K562 (cell line): ENCODE measurements around the gene PVALEF. TPM values are rescaled to one million over a fixed set of nuclear protein-coding genes. Genes with fewer than 3 reads are reported as not detected.
"Not testable (repeated sequence)": the region's sequence is repeated elsewhere in the genome, so short reads cannot be mapped to it uniquely, and the experiment has no call there.

Experiments used
- ATAC-seq: fragments of 200-7000 bp; cut with Tn5 transposase; 3 replicates; pipeline ENCODE4 v1.9.1; 2020; ENCODE audit warnings: moderate library complexity
- BruUV-seq: library from RNA; stranded (reverse); fragments of 400-500 nt; replicated peaks from 2 replicates; lab custom pipeline; 2021; lab: Mats Ljungman, UMichigan
- CTCF ChIA-PET: fragments of 300-600 bp; formaldehyde crosslinking; extraction: SDS; loops from one replicate; lab custom pipeline; 2021; ENCODE audit warnings: low intra/inter-chr PET ratio; lab: Yijun Ruan, JAX
- POLR2A ChIA-PET: fragments of 300-600, 350-650 bp; sonication (Branson Sonifier 250); formaldehyde crosslinking; extraction: SDS; loops from one replicate; lab custom pipeline; 2021; ENCODE audit warnings: antibody characterized with exemption, inconsistent platforms; lab: Yijun Ruan, JAX
- DNase-seq, 4 experiments: peaks; one replicate each; pipeline versions ENCODE4 v3.0.0 to v3.0.0-alpha.2; 2011 to 2018; ENCODE audit warnings: low spot score in 3 of 4, mixed read lengths in 3 of 4; ENCODE audit errors: extremely low read depth in 1 of 4
- FAIRE-seq: peaks from 2 replicates; lab custom pipeline; 2011; peaks lifted over from hg19 to GRCh38; lab: Jason Lieb, UNC
- H2AFZ ChIP-seq: 2 replicates; pipeline ENCODE4 v1.6.0; 2011; ENCODE audit warnings: low read depth, low read length, control low read depth, inconsistent platforms
- H3K27ac ChIP-seq: fragments of 200-600 bp; 3 replicates; pipeline ENCODE4 v1.8.0; 2011; ENCODE audit warnings: low read depth, mild to moderate bottlenecking, control low read depth, inconsistent platforms, low read length, moderate library complexity, mixed read lengths; ENCODE audit errors: extremely low read depth
- H3K27me3 ChIP-seq, 2 experiments: fragments of 300-600 bp in 1 of 2; 2 replicates in 1 of 2; 3 replicates in 1 of 2; pipeline versions ENCODE4 v1.6.0 to v1.8.0; 2011; ENCODE audit warnings: inconsistent platforms in 2 of 2, low read length in 2 of 2, mild to moderate bottlenecking in 1 of 2, mixed read lengths in 1 of 2, moderate library complexity in 1 of 2; ENCODE audit not compliant: control insufficient read depth in 2 of 2, insufficient read depth in 2 of 2
- H3K36me3 ChIP-seq: fragments of 300-600 bp; 3 replicates; pipeline ENCODE4 v1.8.0; 2011; ENCODE audit warnings: mild to moderate bottlenecking, low read length, inconsistent platforms; ENCODE audit not compliant: control insufficient read depth, insufficient read depth
- H3K4me1 ChIP-seq, 2 experiments: fragments of 200-600 bp in 1 of 2; replicated peaks in 1 of 2; 2 replicates in 1 of 2; 3 replicates in 1 of 2; pipeline versions ENCODE4 v1.5.1 to v1.8.0; 2011; ENCODE audit warnings: inconsistent platforms in 2 of 2, low read length in 2 of 2, mild to moderate bottlenecking in 1 of 2, mixed read lengths in 1 of 2, moderate library complexity in 1 of 2; ENCODE audit not compliant: control insufficient read depth in 2 of 2, insufficient read depth in 2 of 2
- H3K4me2 ChIP-seq: 2 replicates; pipeline ENCODE4 v1.6.1; 2011; ENCODE audit warnings: low read length, control low read depth, inconsistent platforms, mixed read lengths; ENCODE audit not compliant: insufficient read depth
- H3K4me3 ChIP-seq: fragments of 200-600 bp; sonication (generic), shearing (Covaris generic); 2 replicates; pipeline ENCODE4 v1.5.1; 2016; ENCODE audit warnings: control low read depth, inconsistent platforms
- H3K79me2 ChIP-seq: fragments of 200-600 bp; 3 replicates; pipeline ENCODE4 v1.8.0; 2011; ENCODE audit warnings: low read length, inconsistent platforms; ENCODE audit not compliant: control insufficient read depth, insufficient read depth
- H3K9ac ChIP-seq, 2 experiments: 2 replicates each; pipeline versions ENCODE4 v1.6.0 to v1.6.1; 2011; ENCODE audit warnings: low read depth in 2 of 2, low read length in 2 of 2, control low read depth in 1 of 2, inconsistent platforms in 1 of 2, mild to moderate bottlenecking in 1 of 2, mixed read lengths in 1 of 2; ENCODE audit not compliant: insufficient read depth in 1 of 2
- H3K9me1 ChIP-seq: one replicate; pipeline ENCODE4 v1.6.0; 2011; ENCODE audit warnings: inconsistent platforms, mild to moderate bottlenecking, low read length, moderate library complexity; ENCODE audit not compliant: control insufficient read depth, insufficient read depth
- H3K9me3 ChIP-seq: replicated peaks from 2 replicates; pipeline ENCODE4 v1.5.1; 2011; ENCODE audit warnings: low read depth, low read length, inconsistent platforms; ENCODE audit not compliant: control insufficient read depth, insufficient read depth
- H4K20me1 ChIP-seq: replicated peaks from 2 replicates; pipeline ENCODE4 v1.6.1; 2011; ENCODE audit warnings: low read length, inconsistent platforms, mixed read lengths; ENCODE audit not compliant: control insufficient read depth, insufficient read depth
- BRF1 ChIP-seq: IDR thresholded peaks from 3 replicates; pipeline ENCODE4 v1.6.1; 2011; ENCODE audit warnings: borderline replicate concordance, mild to moderate bottlenecking; ENCODE audit not compliant: insufficient read length; ENCODE audit errors: extremely low read depth
- DIDO1 ChIP-seq: fragments of 450-650 bp; IDR thresholded peaks from 2 replicates; pipeline ENCODE4 v1.6.1; 2016; ENCODE audit warnings: low read depth, missing biosample characterization, missing genetic modification characterization
- EGR1 ChIP-seq: fragments of 450-650 bp; conservative IDR thresholded peaks from 2 replicates; pipeline ENCODE4 v1.6.1; 2017; ENCODE audit warnings: mild to moderate bottlenecking
- PML ChIP-seq: IDR thresholded peaks from 2 replicates; pipeline ENCODE4 v1.6.1; 2012; ENCODE audit warnings: low read length, inconsistent platforms
- ZNF165 ChIP-seq: fragments of 250-450 bp; sonication (Bioruptor Pico); IDR thresholded peaks from 2 replicates; pipeline ENCODE4 v1.4.0; 2020; ENCODE audit warnings: borderline replicate concordance
- whole genome bisulfite sequencing: fragments of 100-300 bp; shearing (Covaris generic); methylation state at CpG from one replicate; pipeline ENCODE4 v1.1.6; 2016; ENCODE audit warnings: low coverage, mixed read lengths; ENCODE audit not compliant: insufficient coverage; ENCODE audit errors: missing lambda C conversion rate; 5-methylcytosine and 5-hydroxymethylcytosine counted together
- in situ Hi-C: fragments of 300-500 bp; cut with MboI; formaldehyde crosslinking; loops from 4 replicates; pipeline ENCODE4 v1.15.0; 2018; ENCODE audit warnings: inconsistent platforms, mixed read lengths
- intact Hi-C: fragments of 100-400 bp; cut with micrococcal nuclease; formaldehyde crosslinking; loops from 2 replicates; pipeline ENCODE4 v1.14.2; 2022
- polyA plus RNA-seq, 8 experiments: library from polyadenylated mRNA; depleted of rRNA in 4 of 8; stranded (reverse) in 5 of 8; unstranded in 3 of 8; fragments of >200 nt; fragmentation: Nextera tagmentation in 2 of 8; fragmentation: Illumina TruSeq in 1 of 8; extraction: Ambion mirVana in 2 of 8; extraction: Trizol in 1 of 8; gene quantifications; 2 replicates each; pipeline versions ENCODE4 v1.2.1 to v1.2.3, GENCODE V29; 2011 to 2014; ENCODE audit warnings: inconsistent platforms in 1 of 8, missing spikeins in 1 of 8
- total RNA-seq, 7 experiments: library from RNA; depleted of rRNA in 6 of 7; stranded (reverse); fragments of >200 nt in 6 of 7; fragmentation: Illumina TruSeq in 2 of 7; extraction: Trizol in 2 of 7; gene quantifications; 2 replicates each; pipeline versions ENCODE4 v1.2.1 to v1.2.3, GENCODE V29; 2011 to 2021; ENCODE audit warnings: low replicate concordance in 1 of 7

PVALEF gene
- total and polyA plus RNA-seq, 9 of the 15 experiments (the other 6 are each of a cell fraction or from before 2014, with no cell fraction given), result not detected

GRCh38 chr17:81144423-81144781 is 20.9 kb upstream of the PVALEF start:
- H3K4me2 ChIP-seq, result no peak overlapping the region
- CTCF ChIA-PET, result no interaction called here
- H3K9ac ChIP-seq, result peak overlapping the region in 1 of 2 experiments; percentile 17; a peak in 1 of 4 replicates
- H4K20me1 ChIP-seq, result no peaks in the 10 kb centered on the region
- H3K9me3 ChIP-seq, result no peaks in the 10 kb centered on the region
- H3K79me2 ChIP-seq, result no peaks in the 10 kb centered on the region
- BruUV-seq, result no TSS peak
- TF ChIP-seq DIDO1 (tag) (no peak), BRF1 (no peak), PML (no peak), EGR1 (0 out of 2 replicates have a peak, but pooled peaks have one; percentile 8), ZNF165 (CRISPR knock-in tag) (no peak)
- no peak overlapping the region for H3K4me3 ChIP-seq
- 16% methylated on average over 12 of the region's 14 CpGs for WGBS
- no peak for DNase-seq
- ATAC-seq, result no peak
- POLR2A ChIA-PET, result interaction anchor here (0.6 to 2.8 kb wide), 4 partner anchors 9 to 832 kb away, joined by 3 to 15 read pairs (median 5); no protein-coding TSS in a partner anchor
- H3K4me1 ChIP-seq, result peaks cover 9 to 41% of the 10 kb centered on the region in 2 experiments; a peak in 3 of 5 replicates
- H2AFZ ChIP-seq, result no peak overlapping the region
- FAIRE-seq, result no peak
- H3K27ac ChIP-seq, result no peak overlapping the region
- in situ Hi-C loops (loop anchor here (25.0 kb wide), 1 partner anchor 93 kb away; the partner anchor contains the start of genes NDUFAF8 and TEPSIN), intact Hi-C loops (loop anchor here (5.0 kb wide), 1 partner anchor 83 kb away; no protein-coding TSS in a partner anchor)
- H3K9me1 ChIP-seq, result no peaks in the 10 kb centered on the region
- H3K36me3 ChIP-seq, result no peaks in the 10 kb centered on the region
- peaks cover 9 to 43% of the 10 kb centered on the region in 2 experiments; a peak in 4 of 5 replicates for H3K27me3 ChIP-seq

DNA sequence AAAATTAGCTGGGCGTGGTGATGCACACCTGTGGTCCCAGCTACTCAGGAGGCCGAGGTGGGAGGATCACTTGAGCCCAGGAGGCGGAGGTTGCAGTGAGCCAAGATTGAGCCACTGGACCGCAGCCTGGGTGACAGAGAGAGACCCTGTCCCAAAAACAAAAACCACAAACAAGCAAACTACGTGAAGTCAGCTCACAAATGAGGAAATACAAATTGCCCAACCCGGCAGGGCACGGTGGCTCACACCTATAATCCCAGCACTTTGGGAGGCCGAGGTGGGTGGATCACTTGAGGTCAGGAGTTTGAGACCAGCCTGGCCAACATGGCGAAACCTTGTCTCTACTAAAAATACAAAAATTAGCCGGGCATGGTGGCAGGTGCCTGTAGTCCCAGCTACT is 19.1 kb upstream of the PVALEF start:
- not testable (repeated sequence) for BruUV-seq

More for the DNA sequence above, 19.1 kb upstream of the PVALEF start:
- ATAC-seq, H4K20me1 ChIP-seq, H3K9me1 ChIP-seq, H3K4me2 ChIP-seq, intact Hi-C loops, FAIRE-seq, H3K4me3 ChIP-seq, H3K36me3 ChIP-seq, H3K9me3 ChIP-seq, H3K9ac ChIP-seq, CTCF ChIA-PET, H2AFZ ChIP-seq, DNase-seq, POLR2A ChIA-PET, H3K79me2 ChIP-seq, H3K27ac ChIP-seq: not testable (repeated sequence)
- in situ Hi-C loops, result loop anchor here (25.0 kb wide), 1 partner anchor 91 kb away; the partner anchor contains the start of genes NDUFAF8 and TEPSIN
- Histone ChIP-seq H3K27me3 (peaks cover 13 to 50% of the 10 kb centered on the region in 2 experiments; a peak in 4 of 5 replicates), H3K4me1 (peaks cover 9 to 41% of the 10 kb centered on the region in 2 experiments; a peak in 3 of 5 replicates)
- WGBS, result 5% methylated on average over 7 of the region's 10 CpGs
